ENCODE results near the gene CNTNAP2. TPM values are rescaled to one million over a fixed set of nuclear protein-coding genes. Genes with fewer than 3 reads are reported as not detected.

The CNTNAP2 gene
- total and polyA plus RNA-seq, 11 donors: 0.01 to 2.6 (median 0.31) TPM; not detected in 3

- H3K27ac ChIP-seq: no peak overlapping the region
- H3K9me3 ChIP-seq: no peaks in the 10 kb centered on the region
- 36 to 66% (median 54%) methylated on average over 1 of the region's 1 CpG for WGBS, 4 donors
- DNase-seq (no peak), ATAC-seq (no peak)
- intact Hi-C loops (cut with DNase I): no loop called here
- TF ChIP-seq POLR2A (IDR thresholded peaks at IDR 0.05) (no peak), CTCF (IDR thresholded peaks at IDR 0.05) (no peak)
- no peaks in the 10 kb centered on the region for H3K4me1 ChIP-seq
- no peak overlapping the region for H3K4me3 ChIP-seq
- H3K27me3 ChIP-seq: peaks cover 0 to 3% (median 0%) of the 10 kb centered on the region in 9 donors
- H3K36me3 ChIP-seq: no peaks in the 10 kb centered on the region
Observed at GRCh38 chr7:147681530-147681929, 1564.9 kb downstream of the CNTNAP2 start.

GRCh38 chr7:147700702-147701101, 1584.1 kb downstream of the CNTNAP2 start:
- Histone ChIP-seq H3K27me3 (no peaks in the 10 kb centered on the region), H3K36me3 (no peaks in the 10 kb centered on the region), H3K27ac (no peak overlapping the region), H3K4me1 (no peaks in the 10 kb centered on the region), H3K9me3 (peaks cover 0 to 12% (median 0%) of the 10 kb centered on the region in 12 donors), H3K4me3 (no peak overlapping the region)
- no peak for DNase-seq
- TF ChIP-seq POLR2A (IDR thresholded peaks at IDR 0.05) (no peak), CTCF (IDR thresholded peaks at IDR 0.05) (no peak)
- 53 to 71% (median 61%) methylated on average over 5 of the region's 5 CpGs for WGBS, 4 donors
- ATAC-seq: no peak
- intact Hi-C loops (cut with DNase I): no loop called here

GRCh38 chr7:147707926-147708325, 1591.3 kb downstream of the CNTNAP2 start:
- intact Hi-C loops (cut with DNase I): no loop called here
- ATAC-seq: no peak
- Histone ChIP-seq H3K27ac (no peak overlapping the region), H3K4me3 (no peak overlapping the region), H3K36me3 (no peaks in the 10 kb centered on the region), H3K4me1 (no peaks in the 10 kb centered on the region), H3K27me3 (no peaks in the 10 kb centered on the region), H3K9me3 (peaks cover 0 to 33% (median 12%) of the 10 kb centered on the region in 12 donors)
- DNase-seq: no peak
- TF ChIP-seq POLR2A (IDR thresholded peaks at IDR 0.05): no peak

GRCh38 chr7:147708871-147709270, 1592.3 kb downstream of the CNTNAP2 start:
- no peak overlapping the region for H3K4me3 ChIP-seq
- 80 to 86% (median 82%) methylated on average over 6 of the region's 6 CpGs for WGBS, 4 donors
- intact Hi-C loops (cut with DNase I): no loop called here
- TF ChIP-seq CTCF (IDR thresholded peaks at IDR 0.05): no peak
- TF ChIP-seq POLR2A (IDR thresholded peaks at IDR 0.05): no peak
- no peaks in the 10 kb centered on the region for H3K36me3 ChIP-seq
- H3K4me1 ChIP-seq: no peaks in the 10 kb centered on the region
- DNase-seq (no peak), ATAC-seq (no peak)
- peaks cover 0 to 33% (median 12%) of the 10 kb centered on the region in 12 donors for H3K9me3 ChIP-seq
- H3K27me3 ChIP-seq: no peaks in the 10 kb centered on the region
- H3K27ac ChIP-seq: no peak overlapping the region

GRCh38 chr7:147711447-147711846, 1594.8 kb downstream of the CNTNAP2 start:
- H3K36me3 ChIP-seq: no peaks in the 10 kb centered on the region
- TF ChIP-seq POLR2A (IDR thresholded peaks at IDR 0.05) (no peak), CTCF (IDR thresholded peaks at IDR 0.05) (no peak)
- no peaks in the 10 kb centered on the region for H3K27me3 ChIP-seq
- DNase-seq: no peak
- H3K4me3 ChIP-seq: no peak overlapping the region
- ATAC-seq: no peak
- WGBS, 4 donors: 35 to 52% (median 45%) methylated on average over 2 of the region's 2 CpGs
- no peaks in the 10 kb centered on the region for H3K4me1 ChIP-seq
- H3K27ac ChIP-seq: no peak overlapping the region
- peaks cover 0 to 19% (median 11%) of the 10 kb centered on the region in 12 donors for H3K9me3 ChIP-seq
- intact Hi-C loops (cut with DNase I): no loop called here

Data from heart left ventricle (tissue), 16 donors.